RKO (cell line): Measurements from ENCODE around the gene STK24.

ENCODE experiments used
- DNase-seq: peaks from one replicate; pipeline ENCODE4 v3.0.0-alpha.2; 2016; ENCODE audit warnings: low spot score

The STK24 gene

GRCh38 chr13:98490195-98490836, 86.6 kb downstream of the STK24 start:
- DNase-seq: no peak

GRCh38 chr13:98489446-98490194, 87.3 kb downstream of the STK24 start:
- no peak for DNase-seq

DNA sequence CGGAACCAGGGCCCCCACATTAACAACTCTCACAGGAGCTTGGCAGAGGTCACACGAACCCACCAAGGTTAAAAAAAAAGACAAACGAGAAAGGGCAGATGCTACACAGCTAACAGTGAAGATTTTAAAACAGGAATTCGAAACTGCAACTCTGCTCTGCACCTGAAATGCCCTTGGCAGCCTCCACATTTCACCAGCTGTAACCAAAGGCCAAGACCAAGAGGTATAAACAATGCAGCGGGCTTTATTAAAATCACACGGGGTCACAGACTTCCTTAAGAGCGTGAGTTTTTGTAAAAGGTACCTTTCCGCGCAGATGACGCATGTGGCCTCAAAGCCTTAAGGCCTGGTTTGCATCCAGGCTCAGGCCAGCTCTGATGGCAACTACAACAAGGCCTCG, 88.2 kb downstream of the STK24 start:
- DNase-seq: no peak

GRCh38 chr13:98487522-98487921, 89.4 kb downstream of the STK24 start:
- DNase-seq: no peak

GRCh38 chr13:98487016-98487415, 89.9 kb downstream of the STK24 start:
- no peak for DNase-seq

- no peak for DNase-seq
Measured at GRCh38 chr13:98486412-98486811, 90.5 kb downstream of the STK24 start.

- no peak for DNase-seq
Measured at GRCh38 chr13:98485561-98485960, 91.3 kb downstream of the STK24 start.

DNA sequence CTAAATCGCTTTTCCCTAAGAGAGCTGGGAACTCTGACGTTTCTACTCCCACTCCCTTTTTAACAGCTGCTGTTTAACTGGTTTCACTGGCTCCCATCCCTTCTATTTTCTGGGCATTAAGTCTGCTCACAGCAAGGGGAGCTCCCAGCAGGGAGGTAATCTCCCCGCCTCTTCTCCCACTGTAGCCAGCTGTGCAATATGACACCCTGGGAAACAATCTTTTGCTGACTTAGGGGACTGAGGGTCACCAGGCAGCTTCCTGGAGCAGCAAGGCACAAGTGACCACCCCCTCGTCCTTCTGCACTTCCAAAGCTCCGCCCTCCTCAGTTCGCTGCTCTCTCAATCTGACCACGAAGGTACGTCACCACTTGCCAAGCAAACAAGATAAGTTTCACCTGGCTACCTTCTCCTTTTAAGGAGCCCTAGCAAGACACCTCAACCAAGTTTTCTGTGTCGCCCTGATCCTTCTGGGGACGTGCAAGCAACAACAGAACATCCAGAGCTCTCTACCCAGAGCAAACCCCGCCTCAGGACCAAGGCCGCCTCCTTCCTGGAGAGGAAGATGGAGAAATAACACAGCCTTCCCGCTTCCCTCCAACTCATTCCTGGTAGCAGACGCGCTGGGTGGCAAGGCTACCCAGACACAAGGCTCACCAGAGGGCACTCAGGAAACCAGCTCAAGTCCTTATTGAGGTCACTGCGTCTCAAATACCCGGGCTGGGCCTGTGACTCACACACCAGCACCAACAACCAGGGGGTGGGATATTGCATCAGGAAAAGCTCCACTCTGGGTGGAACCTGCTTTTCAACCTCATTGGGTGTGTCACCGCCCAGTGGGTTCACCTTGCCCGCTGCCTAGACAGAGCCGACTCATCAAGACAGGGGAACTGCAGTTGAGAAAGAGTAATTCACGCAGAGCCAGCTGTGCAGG, 92.4 kb downstream of the STK24 start:
- DNase-seq: peak; percentile 72

DNA sequence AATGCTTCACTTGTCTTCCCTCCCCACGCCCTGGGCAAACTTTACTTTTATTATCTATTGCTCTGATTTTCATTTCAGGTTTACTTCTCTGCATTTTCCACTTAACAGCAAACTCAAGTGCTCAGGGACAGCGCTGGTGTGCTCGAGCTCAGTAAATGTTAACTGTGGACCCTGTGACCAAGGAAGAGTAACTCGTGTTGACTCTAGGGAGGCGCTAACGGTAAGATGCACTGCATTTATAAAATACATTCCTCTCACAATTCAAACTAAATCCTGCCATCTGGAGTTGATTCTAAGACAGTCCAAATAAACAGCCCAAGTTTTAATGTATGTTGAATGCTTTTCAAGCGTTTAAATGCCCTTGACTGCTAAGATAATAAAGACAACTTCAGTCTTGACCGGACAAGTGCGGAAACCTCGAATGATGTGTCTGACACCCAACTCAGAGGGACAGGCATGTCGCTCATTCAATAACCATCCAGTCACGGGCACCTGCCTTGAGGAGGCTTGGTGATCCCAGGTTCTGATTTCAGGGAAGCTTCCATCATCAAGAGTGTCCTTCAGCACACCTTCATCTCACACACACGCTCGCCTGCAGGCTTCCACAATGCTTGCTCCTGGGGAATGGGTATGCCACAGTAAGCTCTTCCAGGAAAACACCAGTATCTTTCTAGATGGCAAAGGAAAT, 93.2 kb downstream of the STK24 start:
- no peak for DNase-seq

GRCh38 chr13:98482476-98483444, 94.1 kb downstream of the STK24 start:
- no peak for DNase-seq

DNA sequence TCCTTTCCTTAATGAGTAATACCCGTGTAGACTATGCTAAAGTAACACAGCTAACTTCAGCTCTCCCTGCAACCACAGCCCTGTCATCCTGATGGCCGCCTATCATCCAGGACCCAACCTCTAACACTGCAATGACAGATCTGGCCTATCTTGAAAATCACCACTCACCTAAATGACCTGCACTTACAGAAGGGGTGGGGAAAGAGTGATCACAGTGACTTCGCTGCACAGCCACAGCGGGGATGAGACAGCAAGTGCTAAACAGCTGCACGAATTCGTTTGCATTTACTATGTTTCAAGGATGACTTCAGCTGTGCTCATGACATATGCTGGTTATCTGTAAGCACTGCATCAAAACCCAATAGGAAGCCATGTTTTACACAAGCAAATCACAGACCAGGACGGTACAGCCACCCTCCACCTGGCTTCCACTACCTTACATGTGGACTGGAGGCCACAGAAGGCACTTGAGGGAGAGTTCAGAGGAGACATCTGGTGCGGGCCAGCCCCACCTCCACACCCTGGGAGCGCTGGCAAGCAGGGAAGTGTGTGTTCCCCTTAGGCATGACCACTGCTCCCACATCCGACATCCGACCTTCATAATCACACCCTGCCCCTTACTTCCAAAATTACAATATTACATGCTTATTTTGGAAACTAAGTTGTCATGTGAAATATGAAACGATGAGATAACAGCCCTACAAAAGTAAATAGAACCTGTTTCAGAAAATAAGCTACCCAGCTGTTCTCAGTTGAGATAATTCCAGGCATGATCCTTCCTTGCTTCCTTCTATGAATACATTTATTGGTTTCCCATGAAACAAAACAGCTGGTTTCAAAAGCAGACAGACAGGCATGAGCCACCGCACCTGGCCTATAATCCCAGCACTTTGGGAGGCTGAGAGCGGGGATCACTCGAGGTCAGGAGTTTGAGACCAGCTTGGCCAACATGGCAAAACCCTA, 95.7 kb downstream of the STK24 start:
- DNase-seq: peak; percentile 13

DNA sequence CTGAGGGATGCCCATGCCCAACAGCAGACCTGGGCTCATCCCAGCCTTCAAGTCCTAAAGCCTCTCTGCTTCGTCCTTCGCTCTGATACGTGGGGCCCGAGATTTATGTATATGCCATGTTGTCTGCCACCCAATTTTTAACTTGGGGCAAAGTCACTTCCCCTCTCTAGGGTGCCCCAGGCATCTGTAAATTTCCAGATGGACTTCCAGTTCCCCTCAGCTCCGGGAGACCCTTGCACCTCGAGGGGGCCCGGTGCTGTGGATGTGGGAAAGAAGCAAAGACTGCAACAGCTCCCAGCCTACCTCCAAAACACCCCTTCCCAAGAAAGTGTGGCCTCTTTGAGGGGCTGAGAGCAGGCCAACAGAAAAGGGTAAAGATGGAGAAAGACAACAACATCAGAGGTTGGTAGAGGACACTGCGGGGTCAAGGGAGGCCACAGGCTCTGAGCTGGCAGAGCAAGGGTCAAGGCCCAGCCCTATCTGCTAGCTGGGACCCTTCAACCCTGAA, 97.4 kb downstream of the STK24 start:
- no peak for DNase-seq

DNA sequence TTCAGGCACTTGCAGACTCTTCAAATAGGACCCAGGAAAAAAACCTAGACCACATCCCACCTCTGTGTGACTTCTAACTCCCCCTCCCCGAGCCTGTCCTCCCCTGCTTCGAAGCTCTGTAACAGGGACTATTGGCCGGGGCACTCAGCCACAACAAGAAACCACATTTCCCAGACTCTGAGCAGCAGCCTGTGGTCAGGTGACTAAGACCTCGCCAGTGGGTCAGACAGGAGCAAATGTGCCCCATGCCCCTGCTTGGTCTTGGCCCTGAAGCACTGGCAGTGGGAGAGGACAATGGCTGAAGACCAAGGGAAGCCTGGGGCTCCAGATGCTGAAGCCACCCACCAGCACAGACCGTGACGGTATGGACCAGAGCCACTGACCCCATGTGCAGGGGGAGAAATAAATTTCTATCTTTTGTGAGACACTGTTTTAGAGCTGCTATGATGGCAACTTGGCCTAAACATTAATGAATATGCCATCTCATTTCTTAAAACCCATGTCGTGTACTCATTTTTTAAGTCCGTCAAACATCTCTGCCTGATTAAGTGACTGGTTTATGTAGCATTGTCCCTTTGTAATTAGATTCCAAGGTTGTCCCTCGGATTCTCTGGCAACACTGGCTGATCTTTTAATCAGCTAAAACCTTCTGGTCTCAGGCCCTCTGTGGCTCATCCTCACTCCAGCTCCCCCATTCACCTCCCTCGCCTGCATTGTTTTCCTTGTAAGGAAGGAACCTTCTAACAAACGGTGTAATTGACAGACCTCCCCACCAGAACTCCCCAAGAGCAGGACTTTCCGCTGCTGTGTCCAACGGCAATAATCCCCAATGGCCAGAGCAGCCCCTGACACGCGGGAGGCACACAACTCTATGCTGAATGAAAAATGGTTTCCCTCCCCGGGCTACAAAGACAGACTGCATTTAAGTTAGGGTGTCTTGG, 98.4 kb downstream of the STK24 start:
- DNase-seq: no peak

DNA sequence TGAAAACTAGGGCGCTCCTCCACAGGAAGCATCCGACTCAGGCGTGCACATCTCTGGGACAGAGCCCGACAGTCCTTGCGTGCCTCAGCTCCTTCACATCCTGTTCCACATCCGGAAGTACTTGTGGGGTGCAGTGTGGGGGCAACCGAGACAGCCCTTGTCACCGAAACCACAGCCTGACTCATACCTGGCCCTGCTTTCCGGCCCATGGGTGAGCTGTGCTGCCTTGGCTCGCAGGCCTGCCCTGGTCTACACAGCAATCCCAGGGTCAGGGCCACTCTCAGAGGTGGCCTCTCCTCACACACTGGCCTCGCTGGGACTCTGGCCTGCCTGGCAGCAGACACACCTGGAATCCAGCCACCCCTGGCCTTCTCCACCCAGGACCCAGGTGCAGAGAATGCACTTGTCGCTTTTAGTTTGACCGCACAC, 100.4 kb downstream of the STK24 start:
- peak; percentile 96 for DNase-seq

- DNase-seq: no peak
Measured at GRCh38 chr13:98476106-98476505, 100.8 kb downstream of the STK24 start.

DNA sequence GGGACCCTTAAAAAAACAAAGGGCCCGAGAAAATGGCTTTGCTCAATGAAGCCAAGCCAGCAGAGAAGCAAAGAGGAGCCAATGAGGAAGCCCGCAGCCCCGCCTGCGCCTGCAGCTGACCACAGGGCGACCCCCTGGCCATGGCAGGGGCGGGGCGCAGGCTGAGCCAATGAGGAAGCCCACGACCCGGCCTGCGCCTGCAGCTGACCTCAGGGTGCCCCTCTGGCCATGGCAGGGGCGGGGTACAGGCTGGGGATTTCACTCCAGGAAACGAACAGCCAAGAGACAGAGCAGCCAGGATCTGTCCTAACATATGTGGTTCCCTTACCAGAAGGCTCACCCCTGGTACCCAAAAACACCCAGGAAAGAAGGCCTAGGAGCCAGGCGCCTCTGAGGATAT, 101.4 kb downstream of the STK24 start:
- DNase-seq: no peak

DNA sequence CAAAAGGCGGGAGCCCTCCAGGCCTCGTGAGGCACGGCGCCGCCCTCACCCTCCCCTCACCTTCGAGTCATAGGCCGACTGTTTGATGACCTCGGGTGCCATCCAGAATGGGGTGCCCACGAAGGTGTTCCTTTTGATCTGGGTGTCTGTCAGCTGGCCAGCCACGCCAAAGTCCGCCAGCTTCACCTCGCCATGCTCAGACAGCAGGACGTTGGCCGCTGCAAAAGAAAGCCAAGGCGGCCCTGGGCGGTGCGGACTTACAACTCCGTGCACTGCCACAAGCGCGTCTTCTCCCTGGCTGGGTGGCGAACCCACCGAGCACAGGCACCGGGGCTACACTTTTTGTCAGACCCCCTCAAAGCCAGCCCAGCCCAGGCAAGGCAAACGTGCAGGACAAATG, 102.1 kb downstream of the STK24 start:
- no peak for DNase-seq

DNA sequence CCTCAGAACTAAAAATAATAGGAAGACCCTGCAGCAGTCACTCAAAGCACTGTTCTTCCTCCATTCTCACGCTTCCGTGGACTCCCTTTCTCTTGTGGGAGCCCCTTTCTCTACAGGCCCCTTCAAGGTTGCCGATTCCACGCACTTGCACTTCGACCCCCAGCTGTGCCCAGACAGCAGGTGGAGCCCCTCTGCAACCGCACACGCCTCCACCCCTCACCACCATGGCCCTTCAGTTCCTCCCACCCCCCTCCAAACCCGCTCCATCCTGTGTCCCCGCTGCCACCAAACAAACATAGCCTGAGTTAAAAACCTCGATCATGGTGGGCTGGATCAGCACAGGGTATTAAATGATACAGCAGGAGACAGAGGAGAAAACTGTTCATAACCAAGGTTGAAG, 102.6 kb downstream of the STK24 start:
- no peak for DNase-seq
